SK-N-SH (cell line): ENCODE measurements around the gene RBP3.
"Not testable (repeated sequence)": the region's sequence is repeated elsewhere in the genome, so short reads cannot be mapped to it uniquely, and the experiment has no call there.

ENCODE experiments used
- ELF1 ChIP-seq: IDR thresholded peaks from 2 replicates; pipeline ENCODE4 v1.4.0; 2012
- EZH2phosphoT487 ChIP-seq: fragments of 200-600 bp; sonication (generic); IDR thresholded peaks from 2 replicates; pipeline ENCODE4 v1.6.1; 2017; ENCODE audit warnings: low read depth, mixed run types, mild to moderate bottlenecking, antibody characterized with exemption, moderate library complexity, borderline replicate concordance
- JUND ChIP-seq: IDR thresholded peaks from 2 replicates; pipeline ENCODE4 v1.4.0; 2012
- POLR2AphosphoS5 ChIP-seq: IDR thresholded peaks from 2 replicates; pipeline ENCODE4 v1.6.1; 2012; ENCODE audit warnings: low read depth, low read length
- SMC3 ChIP-seq: IDR thresholded peaks from 2 replicates; pipeline ENCODE4 v1.6.1; 2012; ENCODE audit warnings: low read depth, low read length, improper control_type of control experiment
- TAF1 ChIP-seq: IDR thresholded peaks from 2 replicates; pipeline ENCODE4 v1.6.1; 2012; ENCODE audit warnings: low read depth, mild to moderate bottlenecking, low read length, moderate library complexity, borderline replicate concordance
- TCF12 ChIP-seq: IDR thresholded peaks from 2 replicates; pipeline ENCODE4 v1.4.0; 2012
- TF ChIP-seq, protein P1 (sequence below): fragments of 200-600 bp; sonication (generic); IDR thresholded peaks from 2 replicates; pipeline ENCODE4 v1.6.1; 2017; ENCODE audit warnings: antibody characterized with exemption, mild to moderate bottlenecking, moderate library complexity

DNA sequence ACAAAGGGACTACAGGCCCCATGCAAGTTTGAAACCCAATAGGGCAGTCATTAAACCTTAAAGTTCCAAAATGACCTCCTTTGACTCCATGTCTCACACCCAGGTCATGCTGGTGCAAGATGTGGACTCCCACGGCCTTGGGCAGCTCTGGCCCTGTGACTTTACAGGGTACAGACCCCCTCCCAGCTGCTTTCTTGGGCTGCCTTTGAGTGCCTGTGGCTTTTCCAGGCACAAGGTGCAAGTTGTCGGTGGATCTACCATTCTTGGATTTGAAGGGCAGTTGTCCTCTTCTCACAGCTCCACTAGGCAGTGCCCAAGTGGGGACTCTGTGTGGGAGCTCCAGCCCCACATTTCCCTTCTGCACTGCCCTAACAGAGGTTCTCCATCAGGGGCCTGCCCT is 37.9 kb downstream of the RBP3 start:
- TF ChIP-seq, protein P1, sequence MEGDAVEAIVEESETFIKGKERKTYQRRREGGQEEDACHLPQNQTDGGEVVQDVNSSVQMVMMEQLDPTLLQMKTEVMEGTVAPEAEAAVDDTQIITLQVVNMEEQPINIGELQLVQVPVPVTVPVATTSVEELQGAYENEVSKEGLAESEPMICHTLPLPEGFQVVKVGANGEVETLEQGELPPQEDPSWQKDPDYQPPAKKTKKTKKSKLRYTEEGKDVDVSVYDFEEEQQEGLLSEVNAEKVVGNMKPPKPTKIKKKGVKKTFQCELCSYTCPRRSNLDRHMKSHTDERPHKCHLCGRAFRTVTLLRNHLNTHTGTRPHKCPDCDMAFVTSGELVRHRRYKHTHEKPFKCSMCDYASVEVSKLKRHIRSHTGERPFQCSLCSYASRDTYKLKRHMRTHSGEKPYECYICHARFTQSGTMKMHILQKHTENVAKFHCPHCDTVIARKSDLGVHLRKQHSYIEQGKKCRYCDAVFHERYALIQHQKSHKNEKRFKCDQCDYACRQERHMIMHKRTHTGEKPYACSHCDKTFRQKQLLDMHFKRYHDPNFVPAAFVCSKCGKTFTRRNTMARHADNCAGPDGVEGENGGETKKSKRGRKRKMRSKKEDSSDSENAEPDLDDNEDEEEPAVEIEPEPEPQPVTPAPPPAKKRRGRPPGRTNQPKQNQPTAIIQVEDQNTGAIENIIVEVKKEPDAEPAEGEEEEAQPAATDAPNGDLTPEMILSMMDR = not testable (repeated sequence)
- TF ChIP-seq POLR2AphosphoS5, SMC3, EZH2phosphoT487, ELF1, JUND, TAF1, TCF12: not testable (repeated sequence)
